ENCODE data around the gene SAE1. TPM values are rescaled to one million over a fixed set of nuclear protein-coding genes. Genes with fewer than 3 reads are reported as not detected.

Gene SAE1
- total RNA-seq, 2 donors from 2014 or later = 95.6 to 158 TPM

DNA sequence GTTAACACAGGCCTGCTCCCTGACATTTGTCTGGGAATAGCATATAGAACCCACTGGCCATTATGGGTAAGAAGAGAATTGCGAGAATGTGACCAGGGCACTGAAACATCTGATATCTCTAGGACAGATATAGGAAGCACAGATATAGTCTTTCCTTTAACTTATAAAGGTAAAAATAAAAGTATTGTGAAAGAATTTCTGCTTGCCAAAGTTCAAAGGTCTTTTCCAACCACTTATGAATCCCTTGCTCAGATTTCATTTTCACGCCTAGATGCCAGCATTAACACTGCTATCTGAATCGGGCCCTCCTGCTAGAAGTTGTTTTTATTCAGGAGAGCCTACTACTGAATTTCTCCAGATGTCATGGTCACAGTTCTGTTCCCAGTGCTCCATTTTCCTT is 72.6 kb downstream of the SAE1 start:
- H3K27me3 Mint-ChIP-seq = no peaks in the 10 kb centered on the region

GRCh38 chr19:47209319-47210179 is 78.9 kb downstream of the SAE1 start:
- ATAC-seq (no peak), DNase-seq (ENCODE audit: low spot score) (peak; percentile 44)
- H3K27ac Mint-ChIP-seq = no peak overlapping the region
- H3K27me3 Mint-ChIP-seq = no peaks in the 10 kb centered on the region
- peaks cover 6 to 8% of the 10 kb centered on the region in 2 donors for H3K4me1 Mint-ChIP-seq (ENCODE audit: low read depth in 2 of 2)
- H3K4me3 Mint-ChIP-seq = no peak overlapping the region
- no peaks in the 10 kb centered on the region for H3K9me3 Mint-ChIP-seq
- peaks cover 30% of the 10 kb centered on the region for H3K36me3 Mint-ChIP-seq

More for the DNA sequence above, 72.6 kb downstream of the SAE1 start:
- Mint-ChIP-seq H3K36me3 (peaks cover 21% of the 10 kb centered on the region), H3K4me1 (ENCODE audit: low read depth in 2 of 2) (peaks cover 0 to 6% of the 10 kb centered on the region in 2 donors), H3K4me3 (no peak overlapping the region), H3K27ac (no peak overlapping the region), H3K9me3 (no peaks in the 10 kb centered on the region)
- ATAC-seq (no peak), DNase-seq (ENCODE audit: low spot score) (no peak)

- H3K27me3 Mint-ChIP-seq = no peaks in the 10 kb centered on the region
- H3K9me3 Mint-ChIP-seq = no peaks in the 10 kb centered on the region
- peaks cover 6 to 8% of the 10 kb centered on the region in 2 donors for H3K4me1 Mint-ChIP-seq (ENCODE audit: low read depth in 2 of 2)
- no peak overlapping the region for H3K4me3 Mint-ChIP-seq
- ATAC-seq (no peak), DNase-seq (ENCODE audit: low spot score) (no peak)
- peaks cover 24% of the 10 kb centered on the region for H3K36me3 Mint-ChIP-seq
- peak overlapping the region; percentile 88 to 96 for H3K27ac Mint-ChIP-seq
These were observed 79.5 kb downstream of the SAE1 start for GRCh38 chr19:47210180-47210490.

DNA sequence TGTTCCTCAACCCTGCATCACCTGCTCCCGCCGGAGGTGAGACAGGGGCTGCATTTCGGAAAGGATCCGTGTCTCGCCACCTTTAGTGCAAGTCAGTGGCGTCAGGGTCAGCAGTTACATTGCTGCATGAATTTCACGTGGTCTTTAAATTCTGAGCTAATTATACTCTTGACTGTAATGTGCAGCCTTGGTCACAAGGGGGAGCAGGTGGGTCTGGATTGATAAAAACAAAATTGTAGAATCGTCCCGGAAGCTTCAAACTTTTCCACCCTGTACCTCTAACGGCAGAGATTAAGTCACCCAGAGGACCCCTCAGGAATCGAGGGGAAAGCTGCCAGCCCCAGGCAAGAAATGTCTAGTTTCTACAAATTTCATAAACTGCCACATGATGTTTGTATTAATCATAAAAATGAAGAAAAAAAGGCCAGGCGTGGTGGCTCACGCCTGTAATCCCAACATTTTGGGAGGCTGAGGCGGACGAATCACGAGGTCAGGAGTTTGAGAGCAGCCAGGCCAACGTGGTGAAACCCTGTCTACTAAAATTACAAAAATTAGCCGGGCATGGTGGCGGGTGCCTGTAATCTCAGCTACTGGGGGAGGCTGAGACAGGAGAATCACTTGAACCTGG is 80.2 kb downstream of the SAE1 start:
- H3K4me1 Mint-ChIP-seq (ENCODE audit: low read depth in 2 of 2) = peaks cover 8% of the 10 kb centered on the region in 2 donors
- peak overlapping the region; percentile 28 for H3K4me3 Mint-ChIP-seq

DNA sequence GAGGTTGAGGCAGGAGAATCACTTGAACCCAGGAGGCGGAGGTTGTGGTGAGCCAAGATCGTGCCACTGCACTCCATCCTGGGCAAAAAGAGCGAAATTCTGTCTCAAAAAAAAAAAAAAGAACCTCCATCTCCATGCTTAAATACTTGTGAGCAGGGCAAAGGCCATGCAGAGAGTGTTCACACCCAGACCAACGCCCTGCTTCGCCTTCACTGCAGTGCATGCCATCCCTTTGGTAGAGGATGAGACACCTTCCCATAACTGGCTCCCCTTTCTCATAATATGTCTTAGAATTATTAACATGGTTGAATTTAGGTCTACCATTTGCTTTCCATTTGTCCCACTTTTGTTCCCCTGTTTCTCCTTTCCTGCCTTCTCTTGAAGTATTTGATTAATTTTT is 84.9 kb downstream of the SAE1 start:
- ATAC-seq (no peak), DNase-seq (ENCODE audit: low spot score) (no peak)
- Mint-ChIP-seq H3K9me3 (no peaks in the 10 kb centered on the region), H3K27me3 (no peaks in the 10 kb centered on the region), H3K36me3 (peaks cover 4% of the 10 kb centered on the region), H3K4me3 (no peak overlapping the region), H3K27ac (no peak overlapping the region), H3K4me1 (ENCODE audit: low read depth in 2 of 2) (peaks cover 5 to 6% of the 10 kb centered on the region in 2 donors)

More for the DNA sequence above, 80.2 kb downstream of the SAE1 start:
- no peaks in the 10 kb centered on the region for H3K9me3 Mint-ChIP-seq
- DNase-seq (ENCODE audit: low spot score) (peak; percentile 78), ATAC-seq (peak; percentile 81 to 82)
- peak overlapping the region; percentile 88 to 96 for H3K27ac Mint-ChIP-seq
- no peaks in the 10 kb centered on the region for H3K27me3 Mint-ChIP-seq
- peaks cover 20% of the 10 kb centered on the region for H3K36me3 Mint-ChIP-seq

GRCh38 chr19:47221080-47221841 is 90.6 kb downstream of the SAE1 start:
- peaks cover 5 to 6% of the 10 kb centered on the region in 2 donors for H3K4me1 Mint-ChIP-seq (ENCODE audit: low read depth in 2 of 2)
- DNase-seq (ENCODE audit: low spot score) (peak; percentile 25), ATAC-seq (no peak)
- H3K27ac Mint-ChIP-seq = no peak overlapping the region
- no peak overlapping the region for H3K4me3 Mint-ChIP-seq
- H3K36me3 Mint-ChIP-seq = no peaks in the 10 kb centered on the region
- H3K27me3 Mint-ChIP-seq = no peaks in the 10 kb centered on the region
- H3K9me3 Mint-ChIP-seq = no peaks in the 10 kb centered on the region

GRCh38 chr19:47221890-47222289 is 91.3 kb downstream of the SAE1 start:
- peaks cover 7 to 9% of the 10 kb centered on the region in 2 donors for H3K4me1 Mint-ChIP-seq (ENCODE audit: low read depth in 2 of 2)
- DNase-seq (ENCODE audit: low spot score) (no peak), ATAC-seq (no peak)
- no peak overlapping the region for H3K27ac Mint-ChIP-seq
- H3K4me3 Mint-ChIP-seq = no peak overlapping the region
- no peaks in the 10 kb centered on the region for H3K27me3 Mint-ChIP-seq
- no peaks in the 10 kb centered on the region for H3K9me3 Mint-ChIP-seq
- H3K36me3 Mint-ChIP-seq = no peaks in the 10 kb centered on the region

GRCh38 chr19:47225746-47226425 is 95.3 kb downstream of the SAE1 start:
- Mint-ChIP-seq H3K4me3 (peak overlapping the region; percentile 78), H3K9me3 (no peaks in the 10 kb centered on the region), H3K4me1 (ENCODE audit: low read depth in 2 of 2) (peaks cover 10 to 15% of the 10 kb centered on the region in 2 donors), H3K27me3 (no peaks in the 10 kb centered on the region), H3K27ac (peak overlapping the region; percentile 71 to 78), H3K36me3 (no peaks in the 10 kb centered on the region)
- ATAC-seq (peak; percentile 84 to 86), DNase-seq (ENCODE audit: low spot score) (peak; percentile 94)

DNA sequence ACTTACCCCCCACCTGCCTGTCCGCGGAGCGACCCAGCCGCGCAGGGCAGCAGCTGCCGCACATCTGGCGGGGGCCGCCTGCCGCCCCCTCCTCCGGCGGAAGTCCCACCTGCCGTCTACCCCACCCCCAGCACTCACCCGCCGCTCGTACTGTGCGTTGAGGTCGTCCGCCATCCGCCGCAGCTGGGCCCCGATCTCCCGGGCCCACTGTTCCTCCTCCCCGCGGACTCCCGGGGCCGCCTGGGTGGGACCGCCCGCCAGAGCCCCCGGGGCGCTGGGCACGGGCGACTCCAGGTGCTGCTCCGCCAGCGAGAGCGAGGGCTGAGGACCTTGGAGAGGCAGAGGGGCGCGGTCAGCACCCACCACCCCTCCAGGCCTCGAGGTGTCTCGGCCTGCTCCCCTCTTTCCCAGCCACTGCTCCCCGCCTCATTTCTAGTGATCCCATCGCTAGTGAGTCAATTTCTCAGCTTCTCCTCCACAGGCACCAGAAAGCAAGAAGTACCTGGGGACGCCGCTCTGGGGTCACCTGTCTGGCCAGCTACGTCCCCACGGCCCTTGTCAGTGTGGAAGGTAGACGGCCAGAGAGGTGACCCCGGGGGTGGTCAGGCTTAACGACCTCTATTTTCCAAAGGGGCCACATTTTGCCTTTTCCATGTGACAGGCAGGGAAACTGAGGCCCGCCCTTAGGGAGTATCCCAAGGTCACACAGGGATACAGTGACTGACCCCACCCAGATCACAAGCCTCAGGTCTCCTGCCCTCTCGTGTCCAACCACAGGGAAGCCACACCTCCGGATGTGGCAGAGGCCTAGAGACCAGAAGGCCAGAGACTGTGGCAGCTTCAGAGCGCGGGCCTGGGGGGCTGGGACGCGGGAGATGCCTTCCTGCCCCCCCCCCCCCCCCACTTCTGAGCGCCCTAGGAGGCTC is 96.1 kb downstream of the SAE1 start:
- H3K27me3 Mint-ChIP-seq = no peaks in the 10 kb centered on the region

GRCh38 chr19:47227352-47228167 is 96.9 kb downstream of the SAE1 start:
- Mint-ChIP-seq H3K4me1 (ENCODE audit: low read depth in 2 of 2) (peaks cover 20 to 29% of the 10 kb centered on the region in 2 donors), H3K36me3 (no peaks in the 10 kb centered on the region), H3K27me3 (no peaks in the 10 kb centered on the region), H3K9me3 (no peaks in the 10 kb centered on the region), H3K27ac (peak overlapping the region in 1 of 2 donors; percentile 90), H3K4me3 (peak overlapping the region; percentile 78)
- ATAC-seq (peak; percentile 12 to 37), DNase-seq (ENCODE audit: low spot score) (peak; percentile 92)

More for the DNA sequence above, 96.1 kb downstream of the SAE1 start:
- Mint-ChIP-seq H3K4me1 (ENCODE audit: low read depth in 2 of 2) (peaks cover 14 to 20% of the 10 kb centered on the region in 2 donors), H3K4me3 (peak overlapping the region; percentile 78), H3K36me3 (no peaks in the 10 kb centered on the region), H3K9me3 (no peaks in the 10 kb centered on the region), H3K27ac (peak overlapping the region in 1 of 2 donors; percentile 90)
- DNase-seq (ENCODE audit: low spot score) = peak; percentile 93
- ATAC-seq = peak; percentile 48 to 52

DNA sequence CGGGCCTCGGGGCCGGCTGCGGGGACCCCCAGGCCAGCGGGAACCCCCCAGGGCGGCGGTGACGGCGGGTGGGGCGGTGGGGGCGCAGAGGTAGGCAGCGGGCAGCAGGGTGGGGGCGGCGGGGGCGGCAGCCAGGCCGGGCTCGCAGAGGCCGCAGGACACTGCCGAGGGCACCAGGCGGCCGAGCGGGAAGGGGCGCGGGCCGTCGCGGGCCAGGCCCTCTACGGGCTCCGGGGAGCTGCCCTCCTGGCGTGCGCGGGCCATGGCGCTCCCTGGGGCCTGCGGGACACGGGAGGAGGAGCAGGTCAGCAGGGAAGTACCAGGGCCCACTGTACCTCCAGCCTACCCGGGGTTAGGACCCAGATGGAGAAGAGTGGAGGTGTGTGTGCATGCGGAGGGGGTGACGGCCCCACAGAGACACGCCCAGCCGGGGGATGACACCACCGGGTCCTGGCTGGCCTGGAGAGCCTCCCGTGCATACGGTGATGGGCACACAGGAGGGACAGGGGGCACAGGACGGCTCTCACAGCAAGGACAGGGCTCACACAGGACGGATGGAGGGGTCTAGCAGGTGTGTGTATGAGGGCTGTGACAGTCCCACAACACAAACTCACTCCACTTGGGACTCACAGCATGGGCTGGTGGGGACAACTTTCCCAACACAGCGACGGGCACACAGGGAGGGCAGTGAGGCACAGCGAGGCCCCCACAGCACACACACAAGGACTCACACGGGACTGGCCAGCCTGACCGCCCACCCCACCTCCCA is 97.7 kb downstream of the SAE1 start:
- Mint-ChIP-seq H3K36me3 (no peaks in the 10 kb centered on the region), H3K27ac (no peak overlapping the region), H3K4me1 (ENCODE audit: low read depth in 2 of 2) (peaks cover 24 to 34% of the 10 kb centered on the region in 2 donors), H3K9me3 (no peaks in the 10 kb centered on the region), H3K27me3 (no peaks in the 10 kb centered on the region), H3K4me3 (peak overlapping the region; percentile 78)
- ATAC-seq (peak in 1 of 2 donors; percentile 0), DNase-seq (ENCODE audit: low spot score) (peak; percentile 68)

All from natural killer cell treated with Interleukin-12 subunit alpha and Interleukin-12 subunit beta and Interleukin-15 and Interleukin-18, amount 100 ng/mL, for 72 hours (primary cell).